ENCODE measurements around the gene TGFA.

DNA sequence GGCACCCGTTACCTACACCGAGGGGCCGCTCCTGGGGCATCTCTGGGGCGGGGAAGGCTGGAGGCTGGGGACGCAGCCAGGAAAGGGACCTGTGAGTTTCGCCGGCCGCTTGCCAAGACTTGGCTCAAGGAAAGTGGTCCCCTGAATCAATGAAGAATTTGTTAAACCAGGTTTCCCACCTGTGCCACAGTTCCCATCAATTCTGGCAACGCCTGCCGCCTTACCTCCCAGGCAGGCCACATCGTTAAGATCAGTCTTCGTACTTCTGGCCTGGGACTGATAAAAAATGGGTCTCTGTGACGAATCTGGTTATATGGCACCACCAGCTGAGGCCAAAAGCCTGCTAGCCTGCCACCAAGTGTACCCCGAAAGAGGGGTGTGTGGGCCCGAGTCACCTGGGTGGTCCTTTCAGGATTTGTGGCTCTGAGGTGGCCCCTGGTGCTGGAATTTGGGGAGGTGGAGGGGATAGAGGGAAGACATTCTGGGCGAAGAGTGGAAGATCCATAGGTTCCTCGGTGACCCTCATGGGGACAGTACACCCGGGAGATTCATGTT lies 789 bp upstream of the TGFA start:
- TF ChIP-seq, protein P1, sequence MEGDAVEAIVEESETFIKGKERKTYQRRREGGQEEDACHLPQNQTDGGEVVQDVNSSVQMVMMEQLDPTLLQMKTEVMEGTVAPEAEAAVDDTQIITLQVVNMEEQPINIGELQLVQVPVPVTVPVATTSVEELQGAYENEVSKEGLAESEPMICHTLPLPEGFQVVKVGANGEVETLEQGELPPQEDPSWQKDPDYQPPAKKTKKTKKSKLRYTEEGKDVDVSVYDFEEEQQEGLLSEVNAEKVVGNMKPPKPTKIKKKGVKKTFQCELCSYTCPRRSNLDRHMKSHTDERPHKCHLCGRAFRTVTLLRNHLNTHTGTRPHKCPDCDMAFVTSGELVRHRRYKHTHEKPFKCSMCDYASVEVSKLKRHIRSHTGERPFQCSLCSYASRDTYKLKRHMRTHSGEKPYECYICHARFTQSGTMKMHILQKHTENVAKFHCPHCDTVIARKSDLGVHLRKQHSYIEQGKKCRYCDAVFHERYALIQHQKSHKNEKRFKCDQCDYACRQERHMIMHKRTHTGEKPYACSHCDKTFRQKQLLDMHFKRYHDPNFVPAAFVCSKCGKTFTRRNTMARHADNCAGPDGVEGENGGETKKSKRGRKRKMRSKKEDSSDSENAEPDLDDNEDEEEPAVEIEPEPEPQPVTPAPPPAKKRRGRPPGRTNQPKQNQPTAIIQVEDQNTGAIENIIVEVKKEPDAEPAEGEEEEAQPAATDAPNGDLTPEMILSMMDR (IDR thresholded peaks at IDR 0.05), result no peak
- TF ChIP-seq EP300 (IDR thresholded peaks at IDR 0.05), result no peak
- TF ChIP-seq POLR2A (IDR thresholded peaks at IDR 0.05), result no peak
